ENCODE measurements around the gene LRRC14B.

DNA sequence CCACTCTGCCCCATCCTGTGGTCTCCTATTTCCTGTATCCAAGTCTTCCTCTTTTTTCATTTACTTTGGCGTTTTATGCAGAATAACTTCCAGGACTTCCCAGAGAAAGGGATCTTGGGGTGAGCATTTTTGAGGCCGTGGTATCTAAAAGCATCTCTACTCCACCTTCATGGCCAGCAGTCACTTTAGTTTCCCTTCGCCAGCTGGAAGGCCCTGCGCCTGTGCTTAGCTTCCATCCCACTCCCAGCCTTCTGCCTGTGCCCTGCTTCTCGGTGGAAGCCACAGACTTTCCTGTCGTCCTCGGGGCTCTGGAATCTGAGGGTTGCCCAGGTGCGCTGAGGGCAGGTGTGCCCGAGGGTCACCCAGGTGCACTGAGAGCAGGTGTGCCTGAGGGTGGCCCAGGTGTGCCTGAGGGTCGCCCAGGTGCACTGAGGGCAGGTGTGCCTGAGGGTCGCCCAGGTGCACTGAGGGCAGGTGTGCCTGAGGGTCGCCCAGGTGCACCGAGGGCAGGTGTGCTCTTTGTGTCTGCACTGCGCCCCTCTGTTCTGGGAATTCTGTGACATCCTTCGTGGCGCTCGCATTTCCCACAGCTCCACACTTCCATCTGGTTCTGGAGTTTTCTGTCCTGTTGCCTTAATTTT, 32.4 kb upstream of the LRRC14B start:
- TF ChIP-seq, protein P1, sequence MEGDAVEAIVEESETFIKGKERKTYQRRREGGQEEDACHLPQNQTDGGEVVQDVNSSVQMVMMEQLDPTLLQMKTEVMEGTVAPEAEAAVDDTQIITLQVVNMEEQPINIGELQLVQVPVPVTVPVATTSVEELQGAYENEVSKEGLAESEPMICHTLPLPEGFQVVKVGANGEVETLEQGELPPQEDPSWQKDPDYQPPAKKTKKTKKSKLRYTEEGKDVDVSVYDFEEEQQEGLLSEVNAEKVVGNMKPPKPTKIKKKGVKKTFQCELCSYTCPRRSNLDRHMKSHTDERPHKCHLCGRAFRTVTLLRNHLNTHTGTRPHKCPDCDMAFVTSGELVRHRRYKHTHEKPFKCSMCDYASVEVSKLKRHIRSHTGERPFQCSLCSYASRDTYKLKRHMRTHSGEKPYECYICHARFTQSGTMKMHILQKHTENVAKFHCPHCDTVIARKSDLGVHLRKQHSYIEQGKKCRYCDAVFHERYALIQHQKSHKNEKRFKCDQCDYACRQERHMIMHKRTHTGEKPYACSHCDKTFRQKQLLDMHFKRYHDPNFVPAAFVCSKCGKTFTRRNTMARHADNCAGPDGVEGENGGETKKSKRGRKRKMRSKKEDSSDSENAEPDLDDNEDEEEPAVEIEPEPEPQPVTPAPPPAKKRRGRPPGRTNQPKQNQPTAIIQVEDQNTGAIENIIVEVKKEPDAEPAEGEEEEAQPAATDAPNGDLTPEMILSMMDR (conservative IDR thresholded peaks at IDR 0.05): no peak
- TF ChIP-seq ZFX (IDR thresholded peaks at IDR 0.05): no peak

All from C4-2B (cell line).